GM10266 (cell line): ENCODE data around the gene ASPSCR1.

Experiments used
- DNase-seq: peaks from one replicate; pipeline ENCODE4 v3.0.0; 2012; ENCODE audit errors: extremely low spot score
- CTCF ChIP-seq: IDR thresholded peaks from 2 replicates; pipeline ENCODE4 v1.5.1; 2012; ENCODE audit warnings: mild to moderate bottlenecking, low read depth; ENCODE audit not compliant: control insufficient read depth, insufficient read depth; ENCODE audit errors: missing control alignments

The ASPSCR1 gene

GRCh38 chr17:82058230-82058854 lies 80.9 kb downstream of the ASPSCR1 start:
- TF ChIP-seq CTCF: no peak
- DNase-seq: no peak

GRCh38 chr17:82058855-82059249 lies 81.4 kb downstream of the ASPSCR1 start:
- no peak for DNase-seq
- TF ChIP-seq CTCF: no peak

GRCh38 chr17:82059272-82060000 lies 82.0 kb downstream of the ASPSCR1 start:
- no peak for DNase-seq
- TF ChIP-seq CTCF: no peak

- no peak for TF ChIP-seq CTCF
Observed at GRCh38 chr17:82060001-82060380, 82.6 kb downstream of the ASPSCR1 start.

GRCh38 chr17:82060614-82061013 lies 83.2 kb downstream of the ASPSCR1 start:
- no peak for DNase-seq
- TF ChIP-seq CTCF: no peak

More at GRCh38 chr17:82060001-82060380, 82.6 kb downstream of the ASPSCR1 start:
- DNase-seq: no peak

GRCh38 chr17:82061047-82061925 lies 83.9 kb downstream of the ASPSCR1 start:
- no peak for DNase-seq

More at GRCh38 chr17:82061047-82061925, 83.9 kb downstream of the ASPSCR1 start:
- TF ChIP-seq CTCF: no peak
